Thoracic aorta (tissue), 2 donors: ENCODE results near the gene CBLB. TPM values are rescaled to one million over a fixed set of nuclear protein-coding genes. Genes with fewer than 3 reads are reported as not detected.

Source experiments
- ATAC-seq: fragments of 150-250 bp; one replicate; pipeline ENCODE4 v1.8.0; 2017; ENCODE audit warnings: low read depth; ENCODE audit not compliant: insufficient number of reproducible peaks, low FRiP score
- DNase-seq: peaks from one replicate; pipeline ENCODE4 v3.0.0-alpha.2; 2020; ENCODE audit warnings: low spot score
- H3K27ac ChIP-seq, 2 donors: fragments of 200-600 bp; sonication (generic); 1 replicate in 1 of 2; 2 replicates in 1 of 2; pipeline ENCODE4 v1.5.1; 2016; ENCODE audit warnings: mild to moderate bottlenecking in 2 of 2, moderate library complexity in 2 of 2
- H3K27me3 ChIP-seq: fragments of 200-600 bp; sonication (generic); replicated peaks from 2 replicates; pipeline ENCODE4 v1.6.0; 2016; ENCODE audit warnings: mild to moderate bottlenecking; ENCODE audit not compliant: insufficient read depth
- H3K36me3 ChIP-seq: fragments of 200-600 bp; sonication (generic); one replicate; pipeline ENCODE4 v1.5.1; 2016
- H3K4me1 ChIP-seq, 2 donors: fragments of 200-600 bp; sonication (generic); 1 replicate in 1 of 2; 2 replicates in 1 of 2; pipeline versions ENCODE4 v1.5.1 to v1.6.0; 2016; ENCODE audit warnings: low read depth in 2 of 2, mild to moderate bottlenecking in 1 of 2; ENCODE audit not compliant: control insufficient read depth in 1 of 2
- H3K4me3 ChIP-seq: fragments of 200-600 bp; sonication (generic); 2 replicates; pipeline ENCODE4 v1.5.1; 2016; ENCODE audit warnings: mild to moderate bottlenecking
- H3K9me3 ChIP-seq: fragments of 200-600 bp; sonication (generic); 2 replicates; pipeline ENCODE4 v1.5.1; 2016
- CTCF ChIP-seq: fragments of 200-600 bp; sonication (generic); IDR thresholded peaks from one replicate; pipeline ENCODE4 v1.5.1; 2019; ENCODE audit warnings: antibody characterized with exemption
- total RNA-seq, 2 donors: library from RNA; depleted of rRNA; stranded (reverse); fragments of >200 nt; gene quantifications; one replicate each; pipeline versions ENCODE4 v1.1.0 to v1.2.3, GENCODE V29; 2016

The CBLB gene
- total RNA-seq, 2 donors from 2014 or later, result 51.0 to 145 TPM

DNA sequence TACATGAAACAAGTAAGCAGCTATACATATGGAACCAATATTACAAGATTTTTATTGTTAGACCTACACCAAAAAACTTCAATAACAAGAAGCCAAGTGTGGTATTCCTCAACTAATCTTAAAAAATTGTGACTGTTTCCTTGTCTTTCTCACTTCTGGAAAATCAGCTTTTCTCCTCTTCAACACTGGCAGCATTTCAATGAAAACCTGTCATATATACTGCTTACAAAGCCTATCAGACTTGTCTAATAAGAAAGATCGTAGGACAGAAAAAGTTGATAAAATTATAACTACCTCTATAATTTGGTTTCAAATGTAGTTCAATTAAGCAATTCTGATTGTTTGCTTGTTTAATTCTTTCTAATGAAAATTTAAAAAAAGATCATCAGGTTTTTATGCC lies 55.1 kb downstream of the CBLB start:
- DNase-seq, result no peak
- no peak for TF ChIP-seq CTCF

DNA sequence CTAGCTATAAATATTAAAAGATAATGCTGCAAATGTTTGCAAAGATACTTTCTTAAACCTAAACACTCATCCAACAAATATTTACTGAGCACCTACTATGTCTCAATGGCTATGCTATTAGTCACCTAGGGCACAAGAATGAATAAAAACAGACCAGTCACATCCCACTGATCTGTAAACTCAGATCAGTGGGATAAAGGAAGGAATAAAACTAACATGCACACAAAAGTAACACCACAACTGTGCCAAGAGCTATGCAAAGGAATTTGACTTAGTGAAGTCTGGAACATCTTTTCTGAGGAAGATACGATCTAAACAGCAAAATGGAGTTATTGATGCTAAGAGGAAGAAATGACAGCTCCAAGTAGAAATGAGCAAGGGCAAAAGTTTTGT lies 56.6 kb downstream of the CBLB start:
- no peaks in the 10 kb centered on the region for H3K36me3 ChIP-seq
- TF ChIP-seq CTCF, result no peak
- no peaks in the 10 kb centered on the region for H3K27me3 ChIP-seq
- DNase-seq (no peak), ATAC-seq (no peak)
- no peaks in the 10 kb centered on the region for H3K9me3 ChIP-seq
- H3K27ac ChIP-seq, result no peak overlapping the region
- no peak overlapping the region for H3K4me3 ChIP-seq
- H3K4me1 ChIP-seq, result peaks cover 11 to 26% of the 10 kb centered on the region in 2 donors

More for the DNA sequence above, 55.1 kb downstream of the CBLB start:
- H3K27me3 ChIP-seq, result no peaks in the 10 kb centered on the region
- no peaks in the 10 kb centered on the region for H3K36me3 ChIP-seq
- H3K27ac ChIP-seq, result no peak overlapping the region
- no peak for ATAC-seq
- no peaks in the 10 kb centered on the region for H3K9me3 ChIP-seq
- peaks cover 11 to 25% of the 10 kb centered on the region in 2 donors for H3K4me1 ChIP-seq
- H3K4me3 ChIP-seq, result no peak overlapping the region

DNA sequence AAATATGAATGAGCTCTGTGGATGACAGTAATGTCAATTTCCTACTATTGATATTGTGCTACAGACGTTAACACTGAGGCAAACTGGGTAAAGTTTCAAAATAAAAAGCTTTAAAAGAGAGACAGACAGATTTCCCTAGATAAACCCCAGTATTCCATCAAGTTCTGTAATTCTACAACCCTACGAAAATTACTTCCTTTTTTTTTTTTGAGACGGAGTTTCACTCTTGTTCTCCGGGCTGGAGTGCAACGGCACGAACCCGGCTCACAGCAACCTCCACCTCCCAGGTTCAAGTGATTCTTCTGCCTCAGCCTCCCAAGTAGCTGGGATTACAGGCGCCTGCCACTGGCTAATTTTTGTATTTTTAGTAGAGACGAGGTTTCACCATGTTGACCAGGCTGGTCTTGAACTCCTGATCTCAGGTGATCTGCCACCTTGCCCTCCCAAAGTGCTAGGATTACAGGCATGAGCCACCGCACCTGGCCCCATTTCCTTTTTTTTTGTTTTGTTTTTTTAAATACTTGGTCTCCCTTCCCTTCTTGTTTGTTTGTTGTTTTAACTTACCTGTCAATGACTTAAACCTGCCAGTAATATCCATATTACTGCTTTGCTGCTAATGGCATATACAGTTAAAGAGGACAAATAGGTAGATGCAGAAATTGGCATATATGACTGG lies 57.2 kb downstream of the CBLB start:
- DNase-seq (no peak), ATAC-seq (no peak)
- H3K27me3 ChIP-seq, result no peaks in the 10 kb centered on the region
- TF ChIP-seq CTCF, result no peak
- H3K4me3 ChIP-seq, result no peak overlapping the region
- H3K27ac ChIP-seq, result no peak overlapping the region
- no peaks in the 10 kb centered on the region for H3K36me3 ChIP-seq
- H3K9me3 ChIP-seq, result no peaks in the 10 kb centered on the region
- peaks cover 13 to 29% of the 10 kb centered on the region in 2 donors for H3K4me1 ChIP-seq

DNA sequence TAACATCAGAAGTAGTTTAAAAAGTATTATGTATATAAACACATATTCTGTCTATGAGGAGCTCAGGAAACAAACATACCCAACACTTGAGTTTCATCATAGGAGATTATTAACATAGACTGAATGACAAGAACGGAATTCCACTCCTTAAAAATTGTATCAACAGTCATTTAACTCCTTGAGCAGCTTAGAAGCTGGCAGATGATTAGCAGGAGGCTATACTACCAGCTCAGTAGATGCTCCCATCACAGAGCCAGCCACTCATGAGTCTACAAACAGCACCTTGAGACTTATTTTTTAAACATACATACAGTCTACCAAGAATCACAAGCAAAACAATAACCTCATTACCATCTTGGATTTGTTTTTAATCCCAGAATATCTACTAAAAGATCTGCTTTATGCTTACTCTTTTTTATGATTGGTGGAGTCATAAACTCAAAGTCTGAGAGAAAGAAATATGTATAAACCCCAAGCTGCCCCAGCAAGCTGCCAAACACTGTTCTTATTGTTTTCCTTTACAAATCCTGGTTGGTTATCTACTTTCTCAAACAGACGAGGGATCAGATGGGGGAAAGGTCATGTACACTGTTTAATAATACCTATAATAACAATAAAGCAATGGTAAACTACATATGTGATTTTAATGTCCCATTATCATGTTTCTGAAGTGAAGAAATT lies 59.5 kb downstream of the CBLB start:
- no peak for TF ChIP-seq CTCF
- peaks cover 16 to 36% of the 10 kb centered on the region in 2 donors for H3K4me1 ChIP-seq
- H3K27me3 ChIP-seq, result no peaks in the 10 kb centered on the region
- H3K4me3 ChIP-seq, result no peak overlapping the region
- DNase-seq, result no peak
- H3K36me3 ChIP-seq, result no peaks in the 10 kb centered on the region
- ATAC-seq, result no peak
- H3K27ac ChIP-seq, result no peak overlapping the region
- no peaks in the 10 kb centered on the region for H3K9me3 ChIP-seq

DNA sequence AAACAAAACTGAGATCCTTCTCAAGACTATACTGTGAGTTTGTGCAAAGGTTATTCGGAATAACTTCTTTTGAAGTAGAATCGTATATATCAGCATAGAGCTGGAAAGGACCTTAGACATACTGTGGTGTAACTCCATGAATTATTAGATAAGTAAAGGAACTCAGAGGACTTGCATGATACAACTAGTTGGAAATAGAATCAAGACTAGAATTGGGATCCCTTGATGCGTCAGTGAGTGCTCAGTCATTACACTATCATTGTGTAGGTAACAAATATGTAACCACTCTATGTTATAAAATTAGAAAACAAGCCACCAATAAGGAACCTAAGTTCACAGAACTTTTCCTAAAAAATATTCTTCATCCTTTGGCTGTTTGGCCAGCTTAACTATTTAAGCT lies 61.1 kb downstream of the CBLB start:
- peaks cover 16 to 36% of the 10 kb centered on the region in 2 donors for H3K4me1 ChIP-seq
- DNase-seq, result no peak
- no peaks in the 10 kb centered on the region for H3K27me3 ChIP-seq
- no peaks in the 10 kb centered on the region for H3K36me3 ChIP-seq
- ATAC-seq, result no peak
- H3K9me3 ChIP-seq, result no peaks in the 10 kb centered on the region
- TF ChIP-seq CTCF, result no peak
- no peak overlapping the region for H3K27ac ChIP-seq
- H3K4me3 ChIP-seq, result no peak overlapping the region
